Natural killer cell (primary cell): Measurements from ENCODE around the gene IQSEC1. TPM values are rescaled to one million over a fixed set of nuclear protein-coding genes. Genes with fewer than 3 reads are reported as not detected.

ENCODE experiments used
- ATAC-seq, 3 donors: fragments of 150-1000 bp in 2 of 3; fragments of 200-7000 bp in 1 of 3; cut with Tn5 transposase; 1 replicate in 1 of 3; 2 replicates in 2 of 3; pipeline ENCODE4 v1.10.0; 2021; ENCODE audit warnings: mild to moderate bottlenecking in 2 of 3, moderate library complexity in 2 of 3
- DNase-seq, 2 donors: peaks; one replicate each; pipeline versions ENCODE4 v3.0.0 to v3.0.0-alpha.2; 2013 to 2021; ENCODE audit warnings: mixed read lengths in 1 of 2
- H3K27ac ChIP-seq: one replicate; pipeline ENCODE4 v1.5.1; 2013; ENCODE audit warnings: mild to moderate bottlenecking, low read length
- H3K27me3 ChIP-seq: one replicate; pipeline ENCODE4 v1.6.1; 2013; ENCODE audit warnings: low read length; ENCODE audit not compliant: control insufficient read depth, insufficient read depth
- H3K36me3 ChIP-seq: one replicate; pipeline ENCODE4 v1.6.1; 2013; ENCODE audit warnings: low read length; ENCODE audit not compliant: control insufficient read depth, insufficient read depth
- H3K4me1 ChIP-seq: one replicate; pipeline ENCODE4 v1.6.1; 2013; ENCODE audit warnings: low read length; ENCODE audit not compliant: control insufficient read depth, insufficient read depth
- H3K4me3 ChIP-seq: one replicate; pipeline ENCODE4 v1.5.1; 2013; ENCODE audit warnings: low read length
- H3K9me3 ChIP-seq: one replicate; pipeline ENCODE4 v1.6.1; 2013; ENCODE audit warnings: low read length; ENCODE audit not compliant: control insufficient read depth, insufficient read depth
- H3K27ac Mint-ChIP-seq, 2 donors: one replicate each; pipeline ENCODE4 v1.8.0; 2022; ENCODE audit warnings: mild to moderate bottlenecking in 2 of 2, mixed read lengths in 2 of 2, moderate library complexity in 1 of 2
- H3K27me3 Mint-ChIP-seq, 2 donors: one replicate each; pipeline ENCODE4 v1.8.0; 2022; ENCODE audit warnings: low read depth in 2 of 2, mixed read lengths in 2 of 2
- H3K36me3 Mint-ChIP-seq: one replicate; pipeline ENCODE4 v1.8.0; 2022; ENCODE audit warnings: mixed read lengths
- H3K4me1 Mint-ChIP-seq, 2 donors: one replicate each; pipeline ENCODE4 v1.8.0; 2022; ENCODE audit warnings: mixed read lengths in 2 of 2
- H3K4me3 Mint-ChIP-seq: one replicate; pipeline ENCODE4 v1.8.0; 2022; ENCODE audit warnings: mild to moderate bottlenecking, moderate library complexity, mixed read lengths
- H3K9me3 Mint-ChIP-seq, 2 donors: one replicate each; pipeline ENCODE4 v1.8.0; 2022; ENCODE audit warnings: mixed read lengths in 2 of 2
- WGBS: methylation state at CpG from one replicate; pipeline ENCODE4 v1.1.7; 2013; ENCODE audit warnings: missing lambda C conversion rate; ENCODE audit not compliant: insufficient coverage; 5-methylcytosine and 5-hydroxymethylcytosine counted together
- intact Hi-C: fragments of 100-400 bp; cut with micrococcal nuclease; formaldehyde crosslinking; loops from one replicate; pipeline ENCODE4 v1.14.2; 2022
- total RNA-seq, 4 donors: library from RNA; stranded (reverse); fragments of 120-200 nt in 1 of 4; gene quantifications; one replicate each; pipeline versions ENCODE4 v1.2.3 to v1.2.4, GENCODE V29; 2013 to 2022
- TF ChIP-seq, protein P1 (sequence below): fragments of 200-600 bp; IDR thresholded peaks from one replicate; pipeline ENCODE4 v1.8.0; 2022; ENCODE audit warnings: antibody characterized with exemption

The IQSEC1 gene
- total RNA-seq, 3 donors from 2014 or later (not counting 1 experiment from before 2014, with no cell fraction given): 124 to 189 (median 138) TPM

DNA sequence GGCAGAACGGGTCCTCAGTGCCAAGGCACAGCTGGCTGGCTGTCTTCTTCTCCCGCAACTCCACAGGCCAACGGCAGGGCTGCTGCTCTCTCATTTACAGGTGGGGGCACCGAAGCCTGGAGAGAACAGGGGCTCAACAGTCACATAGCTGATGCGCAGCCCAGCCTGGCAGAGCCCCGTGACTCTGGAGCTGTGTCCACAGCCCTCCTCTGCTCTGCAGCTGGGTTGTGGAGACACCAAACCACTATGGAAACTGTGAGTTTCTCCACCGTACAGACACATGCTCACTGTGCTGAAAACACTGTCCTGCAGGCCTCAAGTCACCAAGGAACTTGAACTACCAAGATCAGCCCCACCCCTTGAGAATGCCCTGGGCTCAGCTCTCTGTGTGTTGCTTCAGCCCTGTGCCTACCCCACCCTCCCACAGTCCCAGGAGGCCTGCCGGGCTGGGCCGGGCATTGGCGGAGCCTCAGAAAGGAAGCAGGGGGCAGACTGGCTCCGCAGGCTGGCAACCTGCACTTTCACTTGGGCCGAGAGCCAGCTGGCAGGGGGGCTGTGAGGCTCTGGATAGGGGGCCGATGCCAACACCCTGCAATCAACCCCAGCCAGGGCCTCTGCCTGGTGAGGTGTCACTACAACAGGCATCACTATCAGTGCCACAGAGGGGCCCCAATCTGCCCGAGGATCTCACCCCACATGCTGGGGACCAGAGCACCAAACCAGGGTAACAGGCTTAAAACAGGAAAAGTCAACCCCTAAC is 118.2 kb downstream of the IQSEC1 start:
- H3K27me3 Mint-ChIP-seq: no peaks in the 10 kb centered on the region
- Histone ChIP-seq H3K4me3 (no peak overlapping the region), H3K9me3 (no peaks in the 10 kb centered on the region), H3K36me3 (peaks cover 6% of the 10 kb centered on the region), H3K27me3 (no peaks in the 10 kb centered on the region), H3K27ac (peak overlapping the region; percentile 41), H3K4me1 (peaks cover 94% of the 10 kb centered on the region)
- H3K4me1 Mint-ChIP-seq: peaks cover 50 to 84% of the 10 kb centered on the region in 2 donors
- TF ChIP-seq, protein P1, sequence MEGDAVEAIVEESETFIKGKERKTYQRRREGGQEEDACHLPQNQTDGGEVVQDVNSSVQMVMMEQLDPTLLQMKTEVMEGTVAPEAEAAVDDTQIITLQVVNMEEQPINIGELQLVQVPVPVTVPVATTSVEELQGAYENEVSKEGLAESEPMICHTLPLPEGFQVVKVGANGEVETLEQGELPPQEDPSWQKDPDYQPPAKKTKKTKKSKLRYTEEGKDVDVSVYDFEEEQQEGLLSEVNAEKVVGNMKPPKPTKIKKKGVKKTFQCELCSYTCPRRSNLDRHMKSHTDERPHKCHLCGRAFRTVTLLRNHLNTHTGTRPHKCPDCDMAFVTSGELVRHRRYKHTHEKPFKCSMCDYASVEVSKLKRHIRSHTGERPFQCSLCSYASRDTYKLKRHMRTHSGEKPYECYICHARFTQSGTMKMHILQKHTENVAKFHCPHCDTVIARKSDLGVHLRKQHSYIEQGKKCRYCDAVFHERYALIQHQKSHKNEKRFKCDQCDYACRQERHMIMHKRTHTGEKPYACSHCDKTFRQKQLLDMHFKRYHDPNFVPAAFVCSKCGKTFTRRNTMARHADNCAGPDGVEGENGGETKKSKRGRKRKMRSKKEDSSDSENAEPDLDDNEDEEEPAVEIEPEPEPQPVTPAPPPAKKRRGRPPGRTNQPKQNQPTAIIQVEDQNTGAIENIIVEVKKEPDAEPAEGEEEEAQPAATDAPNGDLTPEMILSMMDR: no peak
- no peaks in the 10 kb centered on the region for H3K36me3 Mint-ChIP-seq
- peak overlapping the region; percentile 42 for H3K4me3 Mint-ChIP-seq
- H3K9me3 Mint-ChIP-seq: no peaks in the 10 kb centered on the region
- ATAC-seq (peak; percentile 62 to 72 (median 71)), DNase-seq (peak in 1 of 2 donors; percentile 25)
- intact Hi-C loops: no loop called here
- 25% methylated on average over 14 of the region's 14 CpGs for WGBS
- peak overlapping the region; percentile 66 to 81 for H3K27ac Mint-ChIP-seq

GRCh38 chr3:12954180-12954579 is 119.0 kb downstream of the IQSEC1 start:
- H3K4me3 ChIP-seq: no peak overlapping the region
- H3K4me1 ChIP-seq: peaks cover 94% of the 10 kb centered on the region
- peaks cover 6% of the 10 kb centered on the region for H3K36me3 ChIP-seq
- H3K27ac ChIP-seq: no peak overlapping the region
- H3K9me3 ChIP-seq: no peaks in the 10 kb centered on the region
- TF ChIP-seq, protein P1: no peak
- H3K27me3 ChIP-seq: no peaks in the 10 kb centered on the region
- no peak overlapping the region for H3K4me3 Mint-ChIP-seq
- DNase-seq (no peak), ATAC-seq (no peak)
- intact Hi-C loops: no loop called here
- H3K27ac Mint-ChIP-seq: peak overlapping the region; percentile 66 to 81
- H3K9me3 Mint-ChIP-seq: no peaks in the 10 kb centered on the region
- H3K4me1 Mint-ChIP-seq: peaks cover 59 to 87% of the 10 kb centered on the region in 2 donors
- WGBS: 100% methylated on average over 5 of the region's 6 CpGs
- no peaks in the 10 kb centered on the region for H3K27me3 Mint-ChIP-seq
- no peaks in the 10 kb centered on the region for H3K36me3 Mint-ChIP-seq

DNA sequence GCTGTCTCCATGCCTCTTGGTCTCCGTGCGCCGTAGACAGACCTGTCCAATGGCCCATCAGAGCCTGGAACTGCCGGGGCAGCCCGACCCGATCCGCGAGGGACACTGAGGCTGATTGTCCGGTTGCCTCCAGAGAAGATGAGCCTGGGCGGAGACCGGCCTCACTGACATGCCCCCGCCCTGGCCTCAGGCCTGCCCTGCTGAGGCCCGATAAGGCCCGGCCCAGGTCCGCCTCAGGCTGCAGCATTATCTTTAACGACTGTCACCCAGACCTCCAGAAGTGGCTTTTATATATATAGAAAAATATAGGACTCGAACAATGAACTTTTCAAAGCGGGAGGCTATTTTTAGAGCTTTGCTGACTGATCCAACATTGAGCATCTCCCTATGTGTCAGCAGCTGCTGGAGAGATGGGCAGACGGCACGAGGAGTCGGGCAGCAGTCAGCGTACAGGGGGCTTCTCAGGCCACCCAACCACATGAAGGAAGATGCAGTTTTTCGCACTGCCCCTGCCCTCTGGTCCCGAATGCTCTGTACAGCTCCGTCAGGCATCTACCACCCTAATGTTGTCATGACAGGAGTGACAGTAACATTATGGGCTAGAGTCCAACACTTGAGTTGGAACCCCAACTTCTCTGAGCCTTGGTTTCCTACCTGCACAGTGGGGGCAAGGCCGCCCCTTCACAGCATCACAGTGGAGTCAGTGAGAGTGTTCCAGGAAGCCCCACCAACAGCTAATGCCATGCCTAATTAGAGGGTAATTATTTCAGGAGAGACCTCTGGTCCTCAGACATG is 119.8 kb downstream of the IQSEC1 start:
- intact Hi-C loops: no loop called here
- H3K27ac Mint-ChIP-seq: peak overlapping the region; percentile 66 to 81
- H3K9me3 Mint-ChIP-seq: no peaks in the 10 kb centered on the region
- no peaks in the 10 kb centered on the region for H3K27me3 Mint-ChIP-seq
- H3K4me3 Mint-ChIP-seq: no peak overlapping the region
- no peaks in the 10 kb centered on the region for H3K27me3 ChIP-seq
- DNase-seq (no peak), ATAC-seq (no peak)
- no peak overlapping the region for H3K27ac ChIP-seq
- H3K9me3 ChIP-seq: no peaks in the 10 kb centered on the region
- peaks cover 59 to 87% of the 10 kb centered on the region in 2 donors for H3K4me1 Mint-ChIP-seq
- no peak overlapping the region for H3K4me3 ChIP-seq
- H3K36me3 Mint-ChIP-seq: no peaks in the 10 kb centered on the region
- peaks cover 6% of the 10 kb centered on the region for H3K36me3 ChIP-seq
- TF ChIP-seq, protein P1: no peak
- 96% methylated on average over 25 of the region's 26 CpGs for WGBS
- peaks cover 94% of the 10 kb centered on the region for H3K4me1 ChIP-seq
